ENCODE data around the gene CCND1. TPM values are rescaled to one million over a fixed set of nuclear protein-coding genes. Genes with fewer than 3 reads are reported as not detected.

The CCND1 gene
- total and polyA plus RNA-seq, 2 of the 8 experiments (the other 6 are each of a cell fraction or from before 2014, with no cell fraction given), result 64.5 to 170 TPM

DNA sequence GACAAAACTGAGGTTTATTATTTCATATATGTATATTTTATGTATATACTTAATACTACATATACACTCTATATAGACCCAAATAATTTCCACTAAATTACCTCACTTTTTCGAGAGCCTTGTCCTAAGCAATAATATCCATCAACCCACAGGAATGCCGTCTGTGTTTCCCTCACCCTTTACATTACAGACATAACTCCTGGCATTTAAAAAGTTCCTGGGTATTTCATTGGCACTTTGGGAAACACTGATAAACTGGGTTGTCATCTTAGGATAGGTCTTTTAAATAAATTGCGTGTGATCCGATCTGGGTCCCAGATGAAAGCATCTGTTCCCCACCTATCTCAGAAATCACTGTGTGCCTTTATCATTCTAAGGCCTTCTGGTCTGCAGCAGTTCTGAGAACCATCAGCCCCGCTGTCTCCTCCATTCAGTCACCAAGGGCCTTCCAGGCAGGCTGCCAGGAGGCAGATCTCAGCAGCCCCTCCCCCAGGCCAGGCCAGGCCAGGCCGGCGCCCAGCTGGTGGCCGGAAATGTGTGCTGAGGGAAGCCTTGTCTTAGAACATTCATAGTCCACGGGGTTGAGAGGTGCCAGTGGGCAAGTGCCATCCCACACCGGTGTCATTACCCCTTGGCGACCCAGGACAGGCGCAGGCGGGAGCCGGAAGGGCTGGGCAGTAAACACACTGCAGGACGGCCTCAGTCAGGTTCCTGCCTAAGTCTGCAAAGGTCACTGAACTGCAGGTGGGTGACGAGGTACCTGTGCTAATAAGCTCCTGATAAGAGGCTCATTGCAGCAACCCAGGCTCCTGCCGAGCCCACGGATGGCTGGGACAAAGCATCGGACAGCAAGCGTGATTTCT is 59.6 kb downstream of the CCND1 start:
- no peak overlapping the region for H3K56ac ChIP-seq (replicated peaks; ENCODE audit: insufficient read length, low read depth, low read length)
- H3K27me3 ChIP-seq (replicated peaks in 1 of 4; ENCODE audit: control insufficient read depth in 3 of 4, extremely low read depth in 1 of 4, insufficient read depth in 3 of 4, low read length in 3 of 4), result peaks cover 0 to 14% (median 7%) of the 10 kb centered on the region in 4 experiments; a peak in 5 of 7 replicates
- ChIA-PET POLR2A (ENCODE audit: partially characterized antibody) (interaction anchor here (0.7 to 4.2 kb wide), 11 partner anchors 9 to 273 kb away, joined by 3 to 23 read pairs (median 4); partner anchors contain the start of gene LTO1), CTCF (ENCODE audit: partially characterized antibody) (interaction anchor here (0.7 to 2.1 kb wide), 4 partner anchors 18 to 188 kb away, joined by 3 to 6 read pairs (median 5); no protein-coding TSS in a partner anchor)
- H3K9me3 ChIP-seq (ENCODE audit: insufficient read depth in 2 of 2, low read depth in 1 of 2, low read length in 1 of 2), result no peaks in the 10 kb centered on the region
- peaks cover 6 to 26% (median 15%) of the 10 kb centered on the region in 4 experiments; a peak in 6 of 7 replicates for H3K4me1 ChIP-seq (replicated peaks in 1 of 4; ENCODE audit: control insufficient read depth in 3 of 4, insufficient read depth in 4 of 4, low read length in 3 of 4)
- H2AK5ac ChIP-seq (ENCODE audit: low read depth, low read length), result no peak overlapping the region
- H2BK20ac ChIP-seq (ENCODE audit: low read length), result peak overlapping the region; percentile 16; the same call in 1 of the 2 replicates
- no peak overlapping the region for H3K14ac ChIP-seq (ENCODE audit: insufficient read length)
- H4K5ac ChIP-seq (ENCODE audit: insufficient read length, low read depth, low read length), result peak overlapping the region; percentile 56
- peak overlapping the region in 2 of 4 experiments; percentile 20 to 31; a peak in 3 of 7 replicates for H3K9ac ChIP-seq (replicated peaks in 1 of 4; ENCODE audit: extremely low read depth in 1 of 4, low read depth in 3 of 4, low read length in 3 of 4)
- no peak overlapping the region for H2BK15ac ChIP-seq (ENCODE audit: low read length)
- H3K79me1 ChIP-seq (ENCODE audit: low read depth, low read length), result no peaks in the 10 kb centered on the region; the same call in 1 of the 2 replicates
- H2BK12ac ChIP-seq (ENCODE audit: low read depth, low read length), result peak overlapping the region; percentile 75; the same call in 1 of the 2 replicates
- no peak overlapping the region for H3K23ac ChIP-seq (ENCODE audit: insufficient read length)
- peak overlapping the region; percentile 84; the same call in 1 of the 2 replicates for H2BK5ac ChIP-seq (ENCODE audit: low read depth, low read length)
- no peak overlapping the region for H4K8ac ChIP-seq (ENCODE audit: extremely low read depth, insufficient read depth, low read length)
- H3K79me2 ChIP-seq (ENCODE audit: control insufficient read depth in 1 of 2, insufficient read depth in 2 of 2, low read length in 2 of 2), result no peaks in the 10 kb centered on the region
- WGBS, 2 experiments (ENCODE audit: extremely low coverage in 1 of 2, insufficient coverage in 1 of 2, insufficient read length in 1 of 2, insufficient replicate concordance in 2 of 2, low coverage in 1 of 2, low lambda C conversion rate in 2 of 2, missing lambda C conversion rate in 1 of 2), result 14% methylated on average over 20 of the region's 20 CpGs; no CpG with 5 or more reads in 1 of the 2 experiments
- peak overlapping the region in 3 of 4 experiments; percentile 31 to 46 (median 37); a peak in 5 of 8 replicates for H3K4me3 ChIP-seq (ENCODE audit: extremely low read depth in 1 of 4, insufficient read depth in 2 of 4, low read depth in 3 of 4, low read length in 4 of 4)
- H2AFZ ChIP-seq (ENCODE audit: low read length), result no peak overlapping the region
- H3K18ac ChIP-seq (ENCODE audit: extremely low read depth, low read length), result peak overlapping the region; percentile 26; the same call in 1 of the 2 replicates
- peaks cover 1 to 5% of the 10 kb centered on the region in 2 experiments for H4K20me1 ChIP-seq (replicated peaks in 1 of 2; ENCODE audit: control insufficient read depth in 1 of 2, insufficient read depth in 2 of 2, low read length in 2 of 2)
- peak overlapping the region; percentile 87 for H2BK120ac ChIP-seq (replicated peaks; ENCODE audit: low read depth, low read length)
- peak in 1 of 2 experiments; percentile 76 for DNase-seq (ENCODE audit: low read depth in 1 of 2, low spot score in 2 of 2)
- H3K23me2 ChIP-seq (ENCODE audit: low read depth, low read length), result peaks cover 5% of the 10 kb centered on the region; the same call in 1 of the 2 replicates
- peaks cover 0 to 10% (median 4%) of the 10 kb centered on the region in 4 experiments; a peak in 3 of 8 replicates for H3K36me3 ChIP-seq (ENCODE audit: control insufficient read depth in 2 of 4, insufficient read depth in 4 of 4, low read length in 3 of 4)
- H3K27ac ChIP-seq (ENCODE audit: low read depth, low read length), result peak overlapping the region; percentile 41; the same call in 1 of the 2 replicates
- H3K4ac ChIP-seq (replicated peaks; ENCODE audit: insufficient read length, low read depth, low read length), result no peak overlapping the region
- peak; percentile 93 for FAIRE-seq
- peak overlapping the region; percentile 81 for H4K91ac ChIP-seq (replicated peaks; ENCODE audit: insufficient read length, low read length)
- H3K4me2 ChIP-seq (ENCODE audit: insufficient read depth in 1 of 2, low read depth in 2 of 2, low read length in 2 of 2), result peak overlapping the region; percentile 52 to 91
- TF ChIP-seq EP300 (IDR thresholded peaks at IDR 0.05; ENCODE audit: borderline replicate concordance in 1 of 2, low read depth in 2 of 2, low read length in 2 of 2) (0 out of 3 replicates have a peak, but pooled peaks of 1 of the 2 experiments have one; percentile 25), NANOG (IDR thresholded peaks at IDR 0.05; ENCODE audit: insufficient read depth, low read depth, low read length, poor library complexity, severe bottlenecking) (peak; percentile 91), TBP (IDR thresholded peaks at IDR 0.05; ENCODE audit: low read depth, low read length) (no peak), TAF7 (optimal IDR thresholded peaks at IDR 0.05; ENCODE audit: borderline replicate concordance, low read depth, low read length) (peak; percentile 66), HDAC2 (IDR thresholded peaks at IDR 0.05; ENCODE audit: borderline replicate concordance in 1 of 2, low read depth in 2 of 2, low read length in 2 of 2) (peak in 1 of 2 experiments; percentile 83; a peak in 2 of 4 replicates), PHF8 (conservative IDR thresholded peaks at IDR 0.05; ENCODE audit: low read depth, low read length) (no peak)
- TF ChIP-seq, protein P1, sequence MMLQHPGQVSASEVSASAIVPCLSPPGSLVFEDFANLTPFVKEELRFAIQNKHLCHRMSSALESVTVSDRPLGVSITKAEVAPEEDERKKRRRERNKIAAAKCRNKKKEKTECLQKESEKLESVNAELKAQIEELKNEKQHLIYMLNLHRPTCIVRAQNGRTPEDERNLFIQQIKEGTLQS (IDR thresholded peaks at IDR 0.05; ENCODE audit: insufficient read depth, low read depth, low read length), result no peak

All from H1 (cell line).